ENCODE results near the gene ACHE.

ACHE gene

GRCh38 chr7:100852048-100852872, 43.4 kb downstream of the ACHE start, which contains the start of gene SLC12A9:
SLC12A9 (plus strand) TSS chr7:100852713; CDS start chr7:100854198, 1,485 bp downstream.
- Histone ChIP-seq H3K9ac (ENCODE audit: low read depth in 1 of 2, low read length in 2 of 2) (peak within 1 kb of the TSS; percentile 65 to 69), H3K9me3 (ENCODE audit: control insufficient read depth in 1 of 2, low read length in 2 of 2) (no peaks in the 10 kb centered on the region), H3K27me3 (ENCODE audit: control insufficient read depth in 1 of 2, insufficient read depth in 2 of 2, low read length in 2 of 2) (no peaks in the 10 kb centered on the region), H3K27ac (ENCODE audit: low read depth, low read length) (no peak within 1 kb of the TSS), H3K4me3 (ENCODE audit: low read depth in 1 of 2, low read length in 2 of 2) (peak within 1 kb of the TSS; percentile 86 to 93), H3K36me3 (ENCODE audit: control insufficient read depth in 1 of 2, insufficient read depth in 2 of 2, low read length in 2 of 2) (no peaks in the 10 kb centered on the region), H3K4me1 (ENCODE audit: control insufficient read depth in 1 of 2, insufficient read depth in 2 of 2, low read length in 2 of 2) (peaks cover 9 to 18% of the 10 kb centered on the region in 2 donors)

- Histone ChIP-seq H3K27me3 (ENCODE audit: control insufficient read depth in 1 of 2, insufficient read depth in 2 of 2, low read length in 2 of 2) (no peaks in the 10 kb centered on the region), H3K4me1 (ENCODE audit: control insufficient read depth in 1 of 2, insufficient read depth in 2 of 2, low read length in 2 of 2) (peaks cover 4 to 8% of the 10 kb centered on the region in 2 donors), H3K4me3 (ENCODE audit: low read depth in 1 of 2, low read length in 2 of 2) (no peak overlapping the region), H3K9ac (ENCODE audit: low read depth in 1 of 2, low read length in 2 of 2) (no peak overlapping the region), H3K36me3 (ENCODE audit: control insufficient read depth in 1 of 2, insufficient read depth in 2 of 2, low read length in 2 of 2) (no peaks in the 10 kb centered on the region), H3K9me3 (ENCODE audit: control insufficient read depth in 1 of 2, low read length in 2 of 2) (no peaks in the 10 kb centered on the region), H3K27ac (ENCODE audit: low read depth, low read length) (no peak overlapping the region)
These were observed 48.3 kb downstream of the ACHE start for GRCh38 chr7:100847360-100847759.

GRCh38 chr7:100840470-100841100, 55.1 kb downstream of the ACHE start:
- Histone ChIP-seq H3K9me3 (ENCODE audit: control insufficient read depth in 1 of 2, low read length in 2 of 2) (no peaks in the 10 kb centered on the region), H3K36me3 (ENCODE audit: control insufficient read depth in 1 of 2, insufficient read depth in 2 of 2, low read length in 2 of 2) (no peaks in the 10 kb centered on the region), H3K27ac (ENCODE audit: low read depth, low read length) (no peak overlapping the region), H3K27me3 (ENCODE audit: control insufficient read depth in 1 of 2, insufficient read depth in 2 of 2, low read length in 2 of 2) (no peaks in the 10 kb centered on the region), H3K4me1 (ENCODE audit: control insufficient read depth in 1 of 2, insufficient read depth in 2 of 2, low read length in 2 of 2) (peaks cover 0 to 12% of the 10 kb centered on the region in 2 donors), H3K4me3 (ENCODE audit: low read depth in 1 of 2, low read length in 2 of 2) (no peak overlapping the region), H3K9ac (ENCODE audit: low read depth in 1 of 2, low read length in 2 of 2) (no peak overlapping the region)

Data from duodenal mucosa (tissue), 2 donors.